Measurements from ENCODE around the gene SLC35A2.

- no peak for TF ChIP-seq POLR2A (IDR thresholded peaks at IDR 0.05)
- no peak for TF ChIP-seq CTCF (IDR thresholded peaks at IDR 0.05 in 4 of 5, conservative IDR thresholded peaks at IDR 0.05 in 1 of 5)
These were observed 18.6 kb downstream of the SLC35A2 start for GRCh38 chrX:48892896-48893295.
